Measurements from ENCODE around the gene ATP6AP1.
"Not testable (repeated sequence)": the region's sequence is repeated elsewhere in the genome, so short reads cannot be mapped to it uniquely, and the experiment has no call there.

ATP6AP1 gene

DNA sequence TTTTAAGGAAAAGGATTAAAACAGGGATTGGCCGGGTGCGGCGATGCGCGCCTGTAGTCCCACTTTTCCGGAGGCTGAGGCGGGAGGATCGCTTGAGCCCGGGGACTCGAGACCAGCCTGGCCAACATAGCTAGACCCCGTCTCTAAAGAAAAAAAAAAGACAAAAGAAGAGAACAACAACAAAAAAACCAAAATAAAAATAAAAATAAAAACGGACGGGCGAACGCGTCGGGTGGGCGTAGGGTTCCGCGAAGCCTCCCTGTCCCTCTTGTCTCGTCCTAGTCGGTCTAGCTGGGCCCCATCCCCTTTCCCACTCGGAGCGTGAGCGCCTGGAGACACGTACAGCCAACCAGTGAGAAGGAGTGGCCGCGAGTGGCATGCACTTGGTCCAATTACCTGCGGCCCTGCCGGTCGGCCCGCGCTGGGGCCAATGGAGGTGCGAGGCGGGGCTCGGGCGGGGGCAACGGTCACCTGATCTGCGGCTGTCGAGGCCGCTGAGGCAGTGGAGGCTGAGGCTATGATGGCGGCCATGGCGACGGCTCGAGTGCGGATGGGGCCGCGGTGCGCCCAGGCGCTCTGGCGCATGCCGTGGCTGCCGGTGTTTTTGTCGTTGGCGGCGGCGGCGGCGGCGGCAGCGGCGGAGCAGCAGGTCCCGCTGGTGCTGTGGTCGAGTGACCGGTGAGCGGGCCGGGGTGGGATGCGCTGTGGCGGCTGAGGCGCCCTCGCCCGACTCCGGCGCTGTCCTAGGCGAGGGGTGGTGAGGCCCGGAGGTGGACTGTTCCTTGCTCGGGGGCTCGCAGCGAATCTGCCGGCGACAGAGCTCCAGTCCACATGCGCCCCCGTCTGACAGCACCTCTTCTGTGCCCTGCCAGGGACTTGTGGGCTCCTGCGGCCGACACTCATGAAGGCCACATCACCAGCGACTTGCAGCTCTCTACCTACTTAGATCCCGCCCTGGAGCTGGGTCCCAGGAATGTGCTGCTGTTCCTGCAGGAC lies at the start of gene ATP6AP1:
Gene ATP6AP1 (plus strand): TSS at position 502 of the 996 bp plus-strand sequence. CDS start 16 bp downstream, at position 518.
- peak; percentile 92 for DNase-seq

DNA sequence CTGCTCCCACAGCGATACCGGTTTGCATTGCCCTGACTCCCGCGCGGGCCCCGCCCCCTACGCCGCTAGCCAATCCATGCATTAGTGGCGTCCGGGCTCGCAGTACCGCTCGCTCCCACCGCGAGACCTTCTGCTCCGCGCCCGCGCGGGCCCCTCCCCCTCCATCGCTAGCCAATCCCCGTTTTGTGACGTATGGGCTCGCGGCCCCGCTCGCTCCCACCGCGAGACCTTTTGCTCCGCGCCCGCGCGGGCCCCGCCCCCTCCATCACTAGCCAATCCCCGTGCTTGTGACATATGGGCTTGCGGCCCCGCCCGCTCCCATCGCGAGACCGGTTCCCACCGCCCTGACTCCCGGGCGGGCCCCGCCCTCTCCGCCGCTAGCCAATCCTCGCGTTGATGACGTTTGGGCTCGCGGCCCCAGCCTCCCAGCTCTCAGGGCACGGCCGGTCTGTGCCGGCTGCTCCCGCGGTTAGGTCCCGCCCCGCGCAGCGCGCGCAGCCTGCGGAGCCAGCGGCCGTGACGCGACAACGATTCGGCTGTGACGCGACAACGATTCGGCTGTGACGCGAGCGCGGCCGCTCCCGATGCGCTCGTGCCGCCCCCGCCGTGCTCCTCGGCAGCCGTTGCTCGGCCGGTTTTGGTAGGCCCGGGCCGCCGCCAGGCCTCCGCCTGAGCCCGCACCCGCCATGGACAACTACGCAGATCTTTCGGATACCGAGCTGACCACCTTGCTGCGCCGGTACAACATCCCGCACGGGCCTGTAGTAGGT lies 49.5 kb upstream of the ATP6AP1 start, which contains the start of gene EMD:
Gene EMD (plus strand): TSS at position 497 of the 770 bp plus-strand sequence. CDS start 190 bp downstream, at position 687.
- DNase-seq = peak; percentile 95

DNA sequence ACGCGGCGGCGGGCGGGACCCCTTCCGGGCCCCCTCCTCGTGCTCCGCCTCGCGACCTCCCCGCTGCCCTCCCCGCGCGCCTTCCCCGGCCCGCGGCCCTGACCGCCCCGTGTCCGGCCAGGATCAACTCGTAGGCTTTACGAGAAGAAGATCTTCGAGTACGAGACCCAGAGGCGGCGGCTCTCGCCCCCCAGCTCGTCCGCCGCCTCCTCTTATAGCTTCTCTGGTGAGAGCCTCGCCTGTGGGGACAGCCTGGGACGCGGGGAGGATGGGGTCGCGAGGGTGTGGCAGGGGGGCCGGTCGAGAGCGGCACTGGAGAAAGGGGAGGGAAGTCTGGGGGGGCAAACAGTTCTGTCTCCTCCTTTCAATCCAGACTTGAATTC lies 48.9 kb upstream of the ATP6AP1 start:
- DNase-seq = no peak

DNA sequence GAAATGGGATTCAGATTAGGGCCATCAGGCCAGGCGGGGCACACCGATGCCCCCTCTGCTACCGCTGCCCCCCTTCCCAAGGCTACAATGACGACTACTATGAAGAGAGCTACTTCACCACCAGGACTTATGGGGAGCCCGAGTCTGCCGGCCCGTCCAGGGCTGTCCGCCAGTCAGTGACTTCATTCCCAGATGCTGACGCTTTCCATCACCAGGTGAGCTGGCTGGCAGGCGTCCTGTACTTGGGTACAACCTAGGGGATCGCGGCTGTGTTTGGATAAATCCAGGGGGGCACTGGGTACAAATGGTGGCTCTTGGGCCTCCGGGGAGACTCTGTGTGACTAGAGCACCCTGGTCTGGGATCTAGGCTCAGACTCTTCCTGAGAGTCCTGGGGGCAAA lies 48.3 kb upstream of the ATP6AP1 start:
- no peak for DNase-seq

DNA sequence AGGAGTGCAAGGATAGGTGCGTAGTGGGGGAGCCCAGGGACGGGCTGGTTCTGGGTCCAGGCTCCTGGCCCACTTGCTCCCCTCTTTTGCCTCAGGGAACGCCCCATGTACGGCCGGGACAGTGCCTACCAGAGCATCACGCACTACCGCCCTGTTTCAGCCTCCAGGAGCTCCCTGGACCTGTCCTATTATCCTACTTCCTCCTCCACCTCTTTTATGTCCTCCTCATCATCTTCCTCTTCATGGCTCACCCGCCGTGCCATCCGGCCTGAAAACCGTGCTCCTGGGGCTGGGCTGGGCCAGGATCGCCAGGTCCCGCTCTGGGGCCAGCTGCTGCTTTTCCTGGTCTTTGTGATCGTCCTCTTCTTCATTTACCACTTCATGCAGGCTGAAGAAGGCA lies 47.7 kb upstream of the ATP6AP1 start:
- no peak for DNase-seq

GRCh38 chrX:154381271-154381670 lies 47.2 kb upstream of the ATP6AP1 start:
- no peak for DNase-seq

GRCh38 chrX:154382483-154383069 lies 45.9 kb upstream of the ATP6AP1 start:
- no peak for DNase-seq

- DNase-seq = no peak
These were observed 44.9 kb upstream of the ATP6AP1 start for GRCh38 chrX:154383359-154384283.

- DNase-seq = no peak
These were observed 44.1 kb upstream of the ATP6AP1 start for GRCh38 chrX:154384284-154384892.

GRCh38 chrX:154388094-154388493 lies 40.4 kb upstream of the ATP6AP1 start:
- DNase-seq = not testable (repeated sequence)

GRCh38 chrX:154388649-154389048 lies 39.8 kb upstream of the ATP6AP1 start:
- DNase-seq = not testable (repeated sequence)

DNA sequence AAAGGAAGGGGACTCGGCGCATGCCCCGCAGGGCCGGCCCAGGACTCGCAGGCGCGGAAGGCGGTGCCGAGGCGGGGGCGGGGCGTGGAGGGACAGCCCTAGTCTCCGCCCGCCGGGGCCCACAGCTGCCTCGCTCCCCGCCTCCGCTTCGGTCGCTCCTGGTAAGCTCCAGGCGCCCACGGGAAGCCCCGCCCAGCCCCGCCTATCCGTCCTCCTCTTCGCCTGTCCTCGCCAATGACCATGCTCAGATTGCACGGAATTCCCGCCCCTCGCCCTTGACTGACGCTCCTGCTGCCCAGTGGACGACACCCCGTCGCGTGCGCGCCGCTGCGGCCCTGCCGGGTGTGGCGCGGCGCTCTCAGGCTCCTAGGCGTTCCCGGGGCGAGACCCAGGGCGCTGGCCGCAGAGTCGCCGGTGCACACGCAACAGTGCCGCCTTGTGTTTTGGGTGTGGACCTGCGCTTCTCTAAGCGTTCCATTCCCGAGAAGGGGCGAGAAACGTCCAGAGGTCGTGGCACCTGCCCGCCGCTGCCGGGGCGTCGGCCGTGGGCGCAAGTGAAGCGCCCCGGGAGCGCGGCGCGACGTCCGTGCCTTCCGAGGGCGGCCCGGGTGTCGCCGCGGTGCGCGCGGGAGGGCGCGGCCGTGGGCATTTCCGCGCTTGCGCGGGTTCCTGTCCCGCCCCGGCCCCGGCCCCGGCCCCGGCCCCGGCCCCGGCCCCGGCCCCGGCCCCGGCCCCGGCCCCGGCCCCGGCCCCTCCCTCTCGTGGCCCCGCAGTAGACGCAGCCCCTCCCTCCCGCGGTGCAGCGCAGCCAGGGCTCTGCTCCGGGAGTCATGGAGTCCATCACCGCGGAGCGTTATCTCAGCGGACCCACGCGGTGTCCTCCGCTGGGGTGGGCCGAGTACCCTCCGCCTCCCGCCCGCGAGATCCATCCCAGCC lies 38.4 kb upstream of the ATP6AP1 start:
- DNase-seq = not testable (repeated sequence)

DNA sequence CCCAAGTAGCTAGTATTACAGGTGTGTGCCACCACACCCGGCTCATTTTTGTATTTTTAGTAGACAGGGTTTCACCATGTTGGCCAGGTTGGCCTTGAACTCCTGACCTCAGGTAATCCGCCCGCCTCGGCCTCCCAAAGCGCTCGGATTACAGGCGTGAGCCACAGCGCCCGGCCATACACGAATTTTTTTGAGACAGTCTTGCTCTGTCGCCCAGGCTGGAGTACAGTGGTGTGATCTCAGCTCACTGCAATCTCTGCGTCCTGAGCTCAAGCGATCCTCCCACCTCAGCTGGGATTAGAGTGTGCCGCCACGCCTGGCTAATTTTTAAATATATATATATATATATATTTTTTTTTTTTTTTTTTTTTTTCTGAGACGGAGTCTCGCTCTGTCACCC lies 32.1 kb upstream of the ATP6AP1 start:
- not testable (repeated sequence) for DNase-seq

DNA sequence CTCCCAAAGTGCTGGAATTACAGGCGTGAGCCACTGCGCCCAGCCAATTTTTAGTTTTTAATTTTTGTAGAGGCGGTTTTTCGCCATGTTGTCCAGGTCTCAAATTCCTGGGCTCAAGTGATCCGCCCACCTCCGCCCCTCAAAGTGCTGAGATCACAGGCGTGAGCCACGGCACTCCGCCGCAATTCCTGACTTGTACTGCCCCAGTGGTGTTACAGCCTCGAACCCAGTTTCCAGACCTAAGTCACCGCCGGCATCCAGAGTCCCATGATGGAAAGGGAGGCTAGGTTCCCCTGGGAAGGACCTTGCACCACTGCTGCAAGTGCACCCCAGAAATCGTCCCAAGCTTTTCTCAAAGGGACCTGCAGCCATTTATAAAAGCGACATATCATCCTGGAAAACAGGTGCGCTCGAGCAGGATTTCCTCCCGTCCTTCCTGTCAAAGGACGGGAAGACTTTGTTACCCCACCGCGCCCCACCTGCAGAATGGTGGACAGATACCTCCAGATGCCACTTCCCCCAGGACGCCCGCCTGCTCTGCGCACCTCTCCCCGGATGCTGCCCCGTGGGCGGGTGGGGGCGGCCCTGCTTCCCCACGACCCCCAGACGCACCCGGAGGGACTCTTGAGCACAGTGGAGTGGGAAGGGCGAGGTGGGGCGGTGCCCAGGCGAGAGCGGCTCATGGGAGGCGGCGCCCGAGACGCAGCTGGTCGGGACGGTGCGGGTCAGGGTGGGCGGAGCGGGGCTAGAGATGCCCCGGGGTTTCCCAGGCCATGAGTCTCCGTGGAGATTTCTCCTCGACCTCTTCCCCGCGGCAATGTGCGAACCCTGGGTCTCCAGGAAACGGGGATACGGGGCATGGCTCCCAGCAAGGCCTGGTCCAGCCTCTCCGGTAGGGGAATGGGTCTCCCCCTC lies 31.2 kb upstream of the ATP6AP1 start:
- DNase-seq = peak; percentile 84

GRCh38 chrX:154397888-154398667 lies 30.4 kb upstream of the ATP6AP1 start, which contains the start of gene RPL10:
Gene RPL10, plus strand, starts transcription at chrX:154398377. Its CDS starts 143 bp downstream, at chrX:154398520.
- peak; percentile 92 for DNase-seq

DNA sequence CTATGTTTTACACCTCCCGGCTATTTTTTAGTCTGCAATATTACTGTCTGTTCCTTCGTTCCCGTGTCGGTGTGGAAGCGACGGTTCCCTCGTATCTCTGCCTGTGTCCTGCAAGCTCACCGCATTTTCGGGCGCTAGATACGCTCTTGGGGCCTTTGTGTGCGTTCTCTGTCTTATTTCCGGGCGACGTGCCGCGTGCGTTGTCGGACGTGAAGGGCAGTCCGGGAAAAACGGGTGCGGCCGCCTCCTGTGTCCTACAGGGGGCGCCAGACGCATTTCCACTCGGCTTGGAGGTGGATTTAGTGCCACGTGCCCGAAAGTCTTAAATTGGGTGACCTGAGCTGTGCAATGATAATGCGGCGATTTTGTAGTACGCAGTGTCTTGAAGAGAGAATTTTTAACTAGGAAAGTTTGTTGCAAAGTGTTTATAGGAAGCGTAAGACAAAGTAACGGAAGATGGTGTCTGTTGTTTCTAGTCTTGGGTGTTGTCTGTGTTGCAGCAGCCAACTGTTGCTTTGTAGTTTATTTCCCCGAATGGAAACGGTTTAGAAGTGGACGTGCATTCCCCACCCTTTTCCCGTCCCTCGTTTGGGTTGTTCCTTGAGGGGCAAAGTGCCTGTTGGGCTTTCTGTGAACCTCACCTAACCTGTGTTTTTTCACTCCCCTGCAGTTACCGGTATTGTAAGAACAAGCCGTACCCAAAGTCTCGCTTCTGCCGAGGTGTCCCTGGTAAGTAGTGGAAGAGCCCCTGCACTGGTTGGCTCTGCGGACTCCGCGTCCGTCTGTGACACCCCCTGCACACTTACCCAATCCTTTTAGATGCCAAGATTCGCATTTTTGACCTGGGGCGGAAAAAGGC lies 29.6 kb upstream of the ATP6AP1 start:
- peak; percentile 81 for DNase-seq
